ENCODE results near the gene DIP2C.
"Not testable (repeated sequence)": the region's sequence is repeated elsewhere in the genome, so short reads cannot be mapped to it uniquely, and the experiment has no call there.

DIP2C gene

GRCh38 chr10:595473-595872 is 94.0 kb downstream of the DIP2C start:
- Mint-ChIP-seq H3K4me3 (no peak overlapping the region), H3K27ac (no peak overlapping the region), H3K4me1 (ENCODE audit: low read depth) (no peaks in the 10 kb centered on the region), H3K9me3 (no peaks in the 10 kb centered on the region), H3K36me3 (ENCODE audit: low read depth) (no peaks in the 10 kb centered on the region), H3K27me3 (peaks cover 19% of the 10 kb centered on the region)
- no peak for DNase-seq

DNA sequence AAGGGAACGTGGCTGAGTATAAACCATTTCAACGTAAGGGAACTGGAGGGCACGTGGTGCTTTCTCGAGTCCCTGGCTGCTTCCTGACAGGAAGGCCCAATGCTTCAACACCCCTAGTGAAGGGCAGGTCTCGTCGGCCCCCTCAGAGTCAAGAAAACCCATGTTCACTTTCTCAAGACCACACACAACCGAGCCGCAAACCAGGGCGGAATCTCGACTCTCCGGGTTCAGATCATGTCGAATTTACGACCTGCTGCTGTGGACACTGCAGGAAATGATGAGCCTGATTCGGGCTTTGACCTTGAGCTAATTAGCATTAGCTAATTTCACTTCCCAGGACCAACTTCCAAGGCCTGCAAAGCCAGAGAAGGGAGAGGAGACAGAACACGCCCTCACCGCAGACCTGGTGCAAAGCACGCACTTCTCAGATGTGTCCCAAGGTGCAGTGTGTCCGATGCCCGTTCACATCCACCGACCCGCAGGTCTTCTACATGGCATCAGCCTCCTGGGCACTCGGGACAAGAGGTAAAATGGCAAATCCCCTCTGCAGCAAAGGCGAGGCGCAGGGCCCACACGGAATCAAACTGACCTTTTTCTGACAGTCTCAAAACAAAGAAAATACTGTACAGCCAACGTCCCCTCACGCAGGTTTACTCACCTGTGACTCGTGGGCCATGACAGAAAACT is 94.7 kb downstream of the DIP2C start:
- Mint-ChIP-seq H3K4me1 (ENCODE audit: low read depth) (no peaks in the 10 kb centered on the region), H3K27ac (no peak overlapping the region), H3K36me3 (ENCODE audit: low read depth) (no peaks in the 10 kb centered on the region), H3K9me3 (no peaks in the 10 kb centered on the region), H3K27me3 (peaks cover 25% of the 10 kb centered on the region), H3K4me3 (no peak overlapping the region)
- DNase-seq: no peak

- no peak overlapping the region for H3K4me3 Mint-ChIP-seq
- DNase-seq: no peak
- no peak overlapping the region for H3K27ac Mint-ChIP-seq
- no peaks in the 10 kb centered on the region for H3K4me1 Mint-ChIP-seq (ENCODE audit: low read depth)
- no peaks in the 10 kb centered on the region for H3K36me3 Mint-ChIP-seq (ENCODE audit: low read depth)
- no peaks in the 10 kb centered on the region for H3K9me3 Mint-ChIP-seq
- peaks cover 25% of the 10 kb centered on the region for H3K27me3 Mint-ChIP-seq
Measured at GRCh38 chr10:593901-594457, 95.5 kb downstream of the DIP2C start.

DNA sequence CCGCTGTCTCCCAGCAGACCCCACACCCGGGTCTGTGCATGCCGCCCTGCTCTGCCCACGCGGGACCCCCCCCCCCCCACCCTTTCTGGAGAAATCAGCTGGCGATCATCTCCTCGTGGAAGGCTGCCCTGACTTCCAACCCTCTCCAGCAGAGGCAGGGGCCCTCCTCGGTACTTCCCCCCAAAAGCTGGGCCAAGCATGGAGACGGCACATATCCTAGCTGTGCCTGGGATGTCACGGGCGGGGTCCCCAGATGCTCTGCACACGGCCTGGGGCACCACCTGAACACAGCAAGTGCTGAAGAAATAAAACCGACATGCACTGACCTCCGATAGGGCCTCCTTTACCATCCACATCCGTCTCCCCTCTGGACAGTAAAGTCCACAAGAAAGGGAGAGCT is 96.0 kb downstream of the DIP2C start:
- Mint-ChIP-seq H3K36me3 (ENCODE audit: low read depth) (no peaks in the 10 kb centered on the region), H3K4me1 (ENCODE audit: low read depth) (no peaks in the 10 kb centered on the region), H3K27ac (no peak overlapping the region)

GRCh38 chr10:593016-593415 is 96.5 kb downstream of the DIP2C start:
- H3K27me3 Mint-ChIP-seq: peaks cover 21% of the 10 kb centered on the region
- H3K36me3 Mint-ChIP-seq (ENCODE audit: low read depth): no peaks in the 10 kb centered on the region
- H3K9me3 Mint-ChIP-seq: no peaks in the 10 kb centered on the region
- no peak overlapping the region for H3K27ac Mint-ChIP-seq
- DNase-seq: no peak
- no peak overlapping the region for H3K4me3 Mint-ChIP-seq
- no peaks in the 10 kb centered on the region for H3K4me1 Mint-ChIP-seq (ENCODE audit: low read depth)

More for the DNA sequence above, 96.0 kb downstream of the DIP2C start:
- no peak for DNase-seq
- H3K27me3 Mint-ChIP-seq: peaks cover 21% of the 10 kb centered on the region
- no peak overlapping the region for H3K4me3 Mint-ChIP-seq
- no peaks in the 10 kb centered on the region for H3K9me3 Mint-ChIP-seq

GRCh38 chr10:591646-592045 is 97.8 kb downstream of the DIP2C start:
- no peaks in the 10 kb centered on the region for H3K4me1 Mint-ChIP-seq (ENCODE audit: low read depth)

DNA sequence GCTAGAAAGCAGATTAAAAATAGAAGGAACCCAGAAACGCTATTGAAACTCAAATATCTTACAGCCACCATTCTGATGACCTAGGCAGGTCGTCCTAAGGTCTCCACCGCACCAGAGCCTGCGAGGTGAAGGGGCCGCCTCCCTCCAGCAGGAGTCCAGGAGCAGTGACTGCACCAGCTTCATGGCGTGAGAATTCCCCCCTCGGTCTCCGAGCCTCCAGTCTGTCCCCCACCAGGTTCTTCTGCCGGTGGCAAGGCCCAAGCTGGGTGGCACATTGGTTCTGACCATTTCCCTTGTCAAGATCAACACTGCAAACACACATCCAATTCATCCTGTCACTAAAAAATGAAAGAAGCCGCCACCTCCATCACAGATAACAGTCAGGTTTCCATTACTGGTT is 98.7 kb downstream of the DIP2C start:
- Mint-ChIP-seq H3K27me3 (peaks cover 21% of the 10 kb centered on the region), H3K4me3 (no peak overlapping the region), H3K27ac (no peak overlapping the region), H3K4me1 (ENCODE audit: low read depth) (no peaks in the 10 kb centered on the region), H3K36me3 (ENCODE audit: low read depth) (no peaks in the 10 kb centered on the region), H3K9me3 (no peaks in the 10 kb centered on the region)
- DNase-seq: no peak

More at GRCh38 chr10:591646-592045, 97.8 kb downstream of the DIP2C start:
- Mint-ChIP-seq H3K27me3 (peaks cover 21% of the 10 kb centered on the region), H3K4me3 (no peak overlapping the region), H3K9me3 (no peaks in the 10 kb centered on the region), H3K27ac (no peak overlapping the region), H3K36me3 (ENCODE audit: low read depth) (no peaks in the 10 kb centered on the region)
- DNase-seq: no peak

- Mint-ChIP-seq H3K27ac (no peak overlapping the region), H3K36me3 (ENCODE audit: low read depth) (no peaks in the 10 kb centered on the region), H3K9me3 (no peaks in the 10 kb centered on the region), H3K4me3 (no peak overlapping the region), H3K4me1 (ENCODE audit: low read depth) (no peaks in the 10 kb centered on the region), H3K27me3 (peaks cover 21% of the 10 kb centered on the region)
- DNase-seq: no peak
Measured at GRCh38 chr10:589961-590680, 99.3 kb downstream of the DIP2C start.

DNA sequence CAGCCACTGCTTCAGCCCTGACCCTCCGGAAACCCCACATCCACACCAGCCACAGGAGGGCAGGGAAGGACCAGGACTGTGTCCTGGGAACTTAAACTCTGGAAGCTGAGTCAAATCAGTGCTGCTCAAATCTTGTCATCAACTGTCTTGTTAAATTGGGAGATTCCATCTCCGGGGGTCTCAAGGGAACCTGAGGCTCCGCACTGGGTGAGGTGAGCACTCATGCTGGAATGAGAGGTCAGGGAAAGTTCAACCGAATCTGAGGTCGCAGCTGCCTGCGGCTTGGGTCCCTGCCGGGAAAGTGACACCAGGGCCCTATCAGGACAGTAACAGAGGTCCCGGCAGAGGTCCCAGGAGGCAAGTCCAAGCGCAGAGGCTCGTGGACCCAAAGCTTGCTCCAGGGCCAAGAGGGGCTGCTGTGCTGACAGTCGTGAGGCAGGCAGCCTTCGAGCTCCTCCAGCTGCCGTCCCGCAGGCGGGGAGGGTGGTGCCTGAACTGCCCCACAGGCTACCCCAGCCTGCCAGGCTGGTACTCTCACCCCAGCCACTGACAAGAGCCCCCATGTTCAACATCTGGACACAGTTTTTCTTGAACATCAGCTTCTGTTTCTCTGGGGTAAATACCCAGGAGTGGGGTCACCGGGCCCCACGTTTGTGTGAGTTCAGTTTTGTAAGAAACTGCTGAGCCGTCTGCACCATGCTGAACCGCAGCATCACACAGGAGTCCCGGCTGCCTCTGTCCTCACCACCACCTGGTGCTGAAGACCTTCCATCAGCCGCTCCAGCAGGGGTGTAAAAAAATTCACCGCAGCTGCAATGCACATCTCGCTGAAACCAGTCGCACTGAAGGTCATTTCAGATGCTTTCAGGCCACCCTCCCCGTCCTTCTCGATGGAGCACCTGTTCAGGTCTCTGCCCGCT is 101.0 kb downstream of the DIP2C start:
- H3K27ac Mint-ChIP-seq: no peak overlapping the region

DNA sequence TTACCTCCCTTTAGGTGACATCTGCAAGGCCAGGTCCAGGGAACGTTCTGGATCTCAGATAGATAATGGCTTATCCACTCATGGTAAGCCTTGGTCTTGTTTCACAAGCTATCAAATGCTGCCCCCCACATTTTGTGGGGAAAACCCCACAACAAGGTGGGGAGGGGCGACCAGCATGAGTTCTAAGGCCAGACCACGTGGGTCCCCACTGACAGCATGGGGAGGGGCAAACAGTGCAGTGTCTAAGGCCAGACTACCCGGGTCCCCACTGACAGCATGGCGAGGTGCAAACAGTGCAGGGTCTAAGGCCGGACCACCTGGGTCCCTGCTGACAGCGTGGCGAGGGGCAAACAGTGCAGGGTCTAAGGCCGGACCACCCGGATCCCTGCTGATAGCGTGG is 102.8 kb downstream of the DIP2C start:
- H3K4me1 Mint-ChIP-seq (ENCODE audit: low read depth): no peaks in the 10 kb centered on the region
- H3K9me3 Mint-ChIP-seq: no peaks in the 10 kb centered on the region
- H3K27me3 Mint-ChIP-seq: peaks cover 18% of the 10 kb centered on the region
- no peaks in the 10 kb centered on the region for H3K36me3 Mint-ChIP-seq (ENCODE audit: low read depth)
- H3K27ac Mint-ChIP-seq: no peak overlapping the region
- DNase-seq: no peak
- no peak overlapping the region for H3K4me3 Mint-ChIP-seq

More for the DNA sequence above, 101.0 kb downstream of the DIP2C start:
- Mint-ChIP-seq H3K27me3 (peaks cover 21% of the 10 kb centered on the region), H3K4me3 (no peak overlapping the region), H3K4me1 (ENCODE audit: low read depth) (no peaks in the 10 kb centered on the region), H3K9me3 (no peaks in the 10 kb centered on the region), H3K36me3 (ENCODE audit: low read depth) (no peaks in the 10 kb centered on the region)
- no peak for DNase-seq

GRCh38 chr10:586151-586550 is 103.3 kb downstream of the DIP2C start:
- no peak for DNase-seq
- no peak overlapping the region for H3K27ac Mint-ChIP-seq
- H3K4me3 Mint-ChIP-seq: no peak overlapping the region
- no peaks in the 10 kb centered on the region for H3K4me1 Mint-ChIP-seq (ENCODE audit: low read depth)
- no peaks in the 10 kb centered on the region for H3K36me3 Mint-ChIP-seq (ENCODE audit: low read depth)
- H3K9me3 Mint-ChIP-seq: no peaks in the 10 kb centered on the region
- H3K27me3 Mint-ChIP-seq: peaks cover 13% of the 10 kb centered on the region

DNA sequence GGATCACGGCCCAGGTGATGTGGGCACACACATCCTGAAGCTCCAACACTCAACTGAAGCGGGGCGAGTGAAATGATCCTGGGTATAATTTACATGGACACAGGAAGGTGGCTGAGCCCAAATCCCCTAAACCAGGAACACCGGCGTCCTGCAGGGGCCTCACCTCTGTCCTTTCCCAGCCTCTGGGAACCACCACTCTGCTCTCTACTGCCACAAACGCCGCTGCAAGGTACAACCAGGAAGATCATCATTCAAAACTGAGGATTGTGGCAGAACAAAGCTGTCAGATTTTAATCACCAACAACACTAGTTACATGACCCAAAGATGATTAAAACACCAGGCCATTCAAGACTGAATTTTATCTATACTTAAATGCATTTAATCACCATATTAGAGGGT is 104.0 kb downstream of the DIP2C start:
- no peak overlapping the region for H3K27ac Mint-ChIP-seq
- no peaks in the 10 kb centered on the region for H3K4me1 Mint-ChIP-seq (ENCODE audit: low read depth)
- no peak overlapping the region for H3K4me3 Mint-ChIP-seq
- no peaks in the 10 kb centered on the region for H3K9me3 Mint-ChIP-seq
- no peak for DNase-seq
- H3K27me3 Mint-ChIP-seq: peaks cover 12% of the 10 kb centered on the region
- H3K36me3 Mint-ChIP-seq (ENCODE audit: low read depth): no peaks in the 10 kb centered on the region

- H3K27ac Mint-ChIP-seq; H3K4me3 Mint-ChIP-seq; H3K4me1 Mint-ChIP-seq (ENCODE audit: low read depth); H3K9me3 Mint-ChIP-seq; H3K27me3 Mint-ChIP-seq; H3K36me3 Mint-ChIP-seq (ENCODE audit: low read depth); DNase-seq: not testable (repeated sequence)
Measured at GRCh38 chr10:584497-585290, 104.8 kb downstream of the DIP2C start.

DNA sequence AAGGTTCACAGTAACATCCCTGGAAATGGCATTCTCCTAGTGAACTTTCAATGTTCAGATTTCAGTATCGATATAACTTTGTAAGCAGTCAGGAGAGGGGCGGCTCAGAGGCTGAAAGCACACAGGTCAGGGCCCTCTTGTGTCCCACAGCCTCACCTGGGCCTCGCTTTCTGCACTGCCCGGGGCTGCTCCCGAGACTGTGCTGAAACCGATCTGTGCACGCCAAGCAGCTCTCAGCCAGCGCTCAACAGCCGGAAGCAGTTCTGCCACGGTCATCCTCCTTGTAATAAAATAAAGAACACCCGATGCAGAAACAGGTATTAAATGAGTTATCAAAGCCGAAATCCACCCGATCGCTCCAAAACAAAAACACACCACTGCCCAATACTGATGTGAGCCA is 106.0 kb downstream of the DIP2C start:
- Mint-ChIP-seq H3K4me1 (ENCODE audit: low read depth) (no peaks in the 10 kb centered on the region), H3K27me3 (no peaks in the 10 kb centered on the region), H3K9me3 (no peaks in the 10 kb centered on the region), H3K27ac (no peak overlapping the region), H3K4me3 (no peak overlapping the region), H3K36me3 (ENCODE audit: low read depth) (no peaks in the 10 kb centered on the region)
- DNase-seq: no peak

All from activated T-cell treated with anti-CD3 and anti-CD28 coated beads, Interleukin-2, amount 50 U/mL, for 24 hours (primary cell).